Brain microvascular endothelial cell (primary cell): Measurements from ENCODE around the gene CBR3.

Experiments
- DNase-seq: peaks from one replicate; pipeline ENCODE4 v3.0.0-alpha.2; 2020
- H3K27ac ChIP-seq: fragments of 250-450 bp; sonication (Bioruptor Pico); 2 replicates; pipeline ENCODE4 v1.5.1; 2020; ENCODE audit warnings: mild to moderate bottlenecking, moderate library complexity
- H3K27me3 ChIP-seq: fragments of 250-450 bp; sonication (Bioruptor Pico); replicated peaks from 2 replicates; pipeline ENCODE4 v1.5.1; 2020; ENCODE audit warnings: mild to moderate bottlenecking
- H3K36me3 ChIP-seq: fragments of 250-450 bp; sonication (Bioruptor Pico); replicated peaks from 2 replicates; pipeline ENCODE4 v1.5.1; 2020; ENCODE audit warnings: mild to moderate bottlenecking
- H3K4me3 ChIP-seq: 2 replicates; pipeline ENCODE4 v1.5.1; 2011; ENCODE audit warnings: low read depth, mild to moderate bottlenecking, control low read depth, low read length, moderate library complexity
- CTCF ChIP-seq: IDR thresholded peaks from 2 replicates; pipeline ENCODE4 v1.5.1; 2011; ENCODE audit warnings: low read depth, mild to moderate bottlenecking, moderate library complexity, low read length, control low read depth, inconsistent platforms; ENCODE audit errors: missing control alignments
- in situ Hi-C: cut with HindIII; loops from 2 replicates; pipeline ENCODE4 v1.10.0; 2017; ENCODE audit warnings: low sequenced_read_pairs, low pct_ligation_motif_present

CBR3 gene

GRCh38 chr21:36190736-36191135, 55.9 kb downstream of the CBR3 start:
- in situ Hi-C loops, result no loop called here
- TF ChIP-seq CTCF, result no peak

GRCh38 chr21:36193200-36193599, 58.3 kb downstream of the CBR3 start:
- Histone ChIP-seq H3K36me3 (no peaks in the 10 kb centered on the region), H3K4me3 (no peak overlapping the region), H3K27ac (no peak overlapping the region), H3K27me3 (no peaks in the 10 kb centered on the region)
- in situ Hi-C loops, result no loop called here
- no peak for TF ChIP-seq CTCF
- DNase-seq, result no peak

More at GRCh38 chr21:36190736-36191135, 55.9 kb downstream of the CBR3 start:
- Histone ChIP-seq H3K27ac (no peak overlapping the region), H3K4me3 (no peak overlapping the region), H3K27me3 (no peaks in the 10 kb centered on the region), H3K36me3 (no peaks in the 10 kb centered on the region)
- DNase-seq, result no peak

- in situ Hi-C loops, result no loop called here
- H3K27me3 ChIP-seq, result no peaks in the 10 kb centered on the region
- no peak overlapping the region for H3K27ac ChIP-seq
- no peak for DNase-seq
- H3K36me3 ChIP-seq, result no peaks in the 10 kb centered on the region
- no peak overlapping the region for H3K4me3 ChIP-seq
- TF ChIP-seq CTCF, result no peak
Measured at GRCh38 chr21:36194024-36194423, 59.1 kb downstream of the CBR3 start.

- in situ Hi-C loops, result no loop called here
- H3K27ac ChIP-seq, result no peak overlapping the region
- no peaks in the 10 kb centered on the region for H3K36me3 ChIP-seq
- no peak for TF ChIP-seq CTCF
- H3K4me3 ChIP-seq, result no peak overlapping the region
- no peak for DNase-seq
- no peaks in the 10 kb centered on the region for H3K27me3 ChIP-seq
Measured at GRCh38 chr21:36195613-36196012, 60.7 kb downstream of the CBR3 start.
